Measurements from ENCODE around the gene LSM12.

The LSM12 gene

GRCh38 chr17:43987131-43988021 is 79.1 kb downstream of the LSM12 start:
- H3K79me2 ChIP-seq (ENCODE audit: insufficient read depth, low read length), result no peaks in the 10 kb centered on the region
- TF ChIP-seq CTCF (IDR thresholded peaks at IDR 0.05; ENCODE audit: borderline replicate concordance, extremely low read depth, low read length, poor library complexity, severe bottlenecking) (no peak), EZH2 (IDR thresholded peaks at IDR 0.05; ENCODE audit: borderline replicate concordance, low read depth, low read length, severe bottlenecking) (no peak)
- no peak overlapping the region for H2AFZ ChIP-seq (ENCODE audit: low read depth, low read length)
- H3K4me1 ChIP-seq (ENCODE audit: insufficient read depth, low read length), result no peaks in the 10 kb centered on the region
- H3K4me3 ChIP-seq (ENCODE audit: low read depth in 1 of 2, low read length in 2 of 2), result no peak overlapping the region
- H4K20me1 ChIP-seq (ENCODE audit: insufficient read depth, low read length), result no peaks in the 10 kb centered on the region
- DNase-seq (no peak), ATAC-seq (ENCODE audit: insufficient read depth, low read depth) (no peak)
- H3K9ac ChIP-seq (ENCODE audit: low read depth, low read length), result no peak overlapping the region
- no peaks in the 10 kb centered on the region for H3K36me3 ChIP-seq (ENCODE audit: insufficient read depth, low read length)
- H3K27ac ChIP-seq (ENCODE audit: low read length), result no peak overlapping the region
- H3K27me3 ChIP-seq (ENCODE audit: insufficient read depth, low read length, poor library complexity), result no peaks in the 10 kb centered on the region
- no peak overlapping the region for H3K4me2 ChIP-seq (ENCODE audit: insufficient read depth, low read length)
- H3K9me3 ChIP-seq (ENCODE audit: insufficient read depth, low read length, severe bottlenecking), result no peaks in the 10 kb centered on the region

GRCh38 chr17:43986225-43986981 is 80.1 kb downstream of the LSM12 start:
- Histone ChIP-seq H3K27ac (ENCODE audit: low read length) (no peak overlapping the region), H4K20me1 (ENCODE audit: insufficient read depth, low read length) (no peaks in the 10 kb centered on the region), H3K4me1 (ENCODE audit: insufficient read depth, low read length) (no peaks in the 10 kb centered on the region), H2AFZ (ENCODE audit: low read depth, low read length) (no peak overlapping the region), H3K79me2 (ENCODE audit: insufficient read depth, low read length) (no peaks in the 10 kb centered on the region), H3K4me3 (ENCODE audit: low read depth in 1 of 2, low read length in 2 of 2) (no peak overlapping the region), H3K27me3 (ENCODE audit: insufficient read depth, low read length, poor library complexity) (no peaks in the 10 kb centered on the region), H3K36me3 (ENCODE audit: insufficient read depth, low read length) (no peaks in the 10 kb centered on the region), H3K4me2 (ENCODE audit: insufficient read depth, low read length) (no peak overlapping the region), H3K9me3 (ENCODE audit: insufficient read depth, low read length, severe bottlenecking) (no peaks in the 10 kb centered on the region), H3K9ac (ENCODE audit: low read depth, low read length) (no peak overlapping the region)
- no peak for TF ChIP-seq EZH2 (IDR thresholded peaks at IDR 0.05; ENCODE audit: borderline replicate concordance, low read depth, low read length, severe bottlenecking)
- no peak for TF ChIP-seq CTCF (IDR thresholded peaks at IDR 0.05; ENCODE audit: borderline replicate concordance, extremely low read depth, low read length, poor library complexity, severe bottlenecking)
- DNase-seq (no peak), ATAC-seq (ENCODE audit: insufficient read depth, low read depth) (no peak)

- Histone ChIP-seq H3K36me3 (ENCODE audit: insufficient read depth, low read length) (no peaks in the 10 kb centered on the region), H3K4me2 (ENCODE audit: insufficient read depth, low read length) (no peak overlapping the region), H2AFZ (ENCODE audit: low read depth, low read length) (no peak overlapping the region), H3K27me3 (ENCODE audit: insufficient read depth, low read length, poor library complexity) (no peaks in the 10 kb centered on the region), H3K27ac (ENCODE audit: low read length) (no peak overlapping the region), H3K79me2 (ENCODE audit: insufficient read depth, low read length) (no peaks in the 10 kb centered on the region), H3K9me3 (ENCODE audit: insufficient read depth, low read length, severe bottlenecking) (no peaks in the 10 kb centered on the region), H3K9ac (ENCODE audit: low read depth, low read length) (no peak overlapping the region), H3K4me1 (ENCODE audit: insufficient read depth, low read length) (no peaks in the 10 kb centered on the region), H4K20me1 (ENCODE audit: insufficient read depth, low read length) (no peaks in the 10 kb centered on the region), H3K4me3 (ENCODE audit: low read depth in 1 of 2, low read length in 2 of 2) (no peak overlapping the region)
- TF ChIP-seq CTCF (IDR thresholded peaks at IDR 0.05; ENCODE audit: borderline replicate concordance, extremely low read depth, low read length, poor library complexity, severe bottlenecking) (no peak), EZH2 (IDR thresholded peaks at IDR 0.05; ENCODE audit: borderline replicate concordance, low read depth, low read length, severe bottlenecking) (no peak)
- ATAC-seq (ENCODE audit: insufficient read depth, low read depth), result no peak
- DNase-seq, result no peak
Observed at GRCh38 chr17:43984521-43984920, 82.0 kb downstream of the LSM12 start.

Measured in DND-41 (cell line).